SJSA1 (cell line): ENCODE measurements around the gene H1-8. TPM values are rescaled to one million over a fixed set of nuclear protein-coding genes. Genes with fewer than 3 reads are reported as not detected.

ENCODE experiments used
- DNase-seq, 2 experiments: peaks; one replicate each; pipeline ENCODE4 v3.0.0-alpha.2; 2015 to 2020; ENCODE audit warnings: low spot score in 2 of 2, low read depth in 1 of 2
- H3K27ac ChIP-seq: fragments of 250-450 bp; sonication (Bioruptor Pico); 2 replicates; pipeline ENCODE4 v1.5.1; 2020; ENCODE audit warnings: mild to moderate bottlenecking, moderate library complexity
- H3K27me3 ChIP-seq: fragments of 250-450 bp; sonication (Bioruptor Pico); replicated peaks from 2 replicates; pipeline ENCODE4 v1.5.1; 2020; ENCODE audit warnings: mild to moderate bottlenecking, moderate library complexity
- H3K36me3 ChIP-seq: fragments of 250-450 bp; sonication (Bioruptor Pico); 2 replicates; pipeline ENCODE4 v1.5.1; 2020; ENCODE audit warnings: mild to moderate bottlenecking
- H3K4me1 ChIP-seq: fragments of 250-450 bp; sonication (Bioruptor Pico); replicated peaks from 2 replicates; pipeline ENCODE4 v1.6.1; 2021; ENCODE audit warnings: mild to moderate bottlenecking
- H3K4me3 ChIP-seq: fragments of 250-450 bp; sonication (Bioruptor Pico); 2 replicates; pipeline ENCODE4 v1.5.1; 2020; ENCODE audit warnings: mild to moderate bottlenecking
- H3K9me3 ChIP-seq: fragments of 250-450 bp; sonication (Bioruptor Pico); replicated peaks from 2 replicates; pipeline ENCODE4 v1.5.1; 2020; ENCODE audit warnings: mild to moderate bottlenecking
- total RNA-seq: library from RNA; depleted of rRNA; stranded (reverse); fragments of >200 nt; shearing (Covaris generic); gene quantifications from 2 replicates; pipeline ENCODE4 v1.2.3, GENCODE V29; 2014

Gene H1-8
- total RNA-seq, 1 experiment from 2014 or later, result not detected

DNA sequence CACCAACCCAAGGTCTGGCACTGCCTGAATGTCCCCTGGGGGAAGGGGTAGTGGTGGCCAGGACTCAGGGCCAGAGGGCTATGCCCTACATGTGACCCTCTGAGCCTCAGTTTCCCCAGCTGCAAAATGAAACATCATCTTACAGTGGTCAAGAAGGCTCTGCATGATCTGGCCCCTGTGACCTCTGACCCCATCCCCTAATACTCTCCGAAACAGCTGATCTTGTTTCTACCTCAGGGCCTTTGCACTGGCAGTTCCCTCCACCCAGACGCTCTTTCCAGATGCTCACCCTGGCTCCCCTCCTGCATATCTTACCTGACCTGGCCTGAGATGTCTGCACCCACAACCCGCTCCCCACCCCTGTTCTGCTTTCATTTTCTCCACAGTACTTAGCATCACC, 41.7 kb downstream of the H1-8 start:
- Histone ChIP-seq H3K27ac (no peak overlapping the region), H3K36me3 (peaks cover 72% of the 10 kb centered on the region), H3K9me3 (no peaks in the 10 kb centered on the region), H3K4me3 (no peak overlapping the region), H3K4me1 (no peaks in the 10 kb centered on the region), H3K27me3 (no peaks in the 10 kb centered on the region)
- DNase-seq, result no peak

GRCh38 chr3:129585949-129586657, 43.1 kb downstream of the H1-8 start:
- peaks cover 4% of the 10 kb centered on the region; the same call in 1 of the 2 replicates for H3K4me1 ChIP-seq
- no peak overlapping the region for H3K4me3 ChIP-seq
- H3K36me3 ChIP-seq, result peaks cover 62% of the 10 kb centered on the region
- H3K27me3 ChIP-seq, result no peaks in the 10 kb centered on the region
- DNase-seq, result no peak
- no peaks in the 10 kb centered on the region for H3K9me3 ChIP-seq
- H3K27ac ChIP-seq, result no peak overlapping the region

- Histone ChIP-seq H3K27ac (no peak overlapping the region), H3K27me3 (no peaks in the 10 kb centered on the region)
- no peak for DNase-seq
Observed at GRCh38 chr3:129586746-129587430, 43.9 kb downstream of the H1-8 start.

GRCh38 chr3:129587566-129588210, 44.7 kb downstream of the H1-8 start:
- Histone ChIP-seq H3K36me3 (peaks cover 50% of the 10 kb centered on the region), H3K27ac (no peak overlapping the region), H3K27me3 (no peaks in the 10 kb centered on the region), H3K4me3 (no peak overlapping the region), H3K9me3 (no peaks in the 10 kb centered on the region), H3K4me1 (peaks cover 4% of the 10 kb centered on the region; the same call in 1 of the 2 replicates)
- no peak for DNase-seq

More at GRCh38 chr3:129586746-129587430, 43.9 kb downstream of the H1-8 start:
- no peaks in the 10 kb centered on the region for H3K9me3 ChIP-seq
- H3K4me1 ChIP-seq, result peaks cover 4% of the 10 kb centered on the region; the same call in 1 of the 2 replicates
- H3K4me3 ChIP-seq, result no peak overlapping the region
- H3K36me3 ChIP-seq, result peaks cover 56% of the 10 kb centered on the region

DNA sequence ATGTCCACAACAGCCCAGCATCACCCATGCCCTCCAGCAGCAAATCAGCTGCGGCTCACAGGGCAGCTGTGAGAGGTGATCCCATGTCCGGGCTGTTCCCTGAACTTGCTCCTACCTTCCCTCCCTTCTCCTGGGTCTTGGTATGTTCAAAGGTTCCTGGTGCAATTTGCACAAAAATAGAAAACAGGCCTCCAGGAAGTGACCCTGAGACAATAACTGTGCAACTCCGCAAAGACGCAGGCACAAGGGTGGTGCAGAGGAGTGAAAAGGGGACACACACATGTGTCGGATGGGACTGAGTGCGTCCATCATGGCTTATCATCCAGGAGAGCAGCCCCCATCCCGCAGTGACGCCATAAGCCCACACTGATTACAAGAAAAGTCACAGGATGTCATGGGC, 47.2 kb downstream of the H1-8 start:
- Histone ChIP-seq H3K9me3 (no peaks in the 10 kb centered on the region), H3K4me1 (peaks cover 4% of the 10 kb centered on the region), H3K27me3 (no peaks in the 10 kb centered on the region), H3K27ac (no peak overlapping the region), H3K4me3 (no peak overlapping the region), H3K36me3 (peaks cover 32% of the 10 kb centered on the region)
- no peak for DNase-seq

- Histone ChIP-seq H3K4me1 (peaks cover 21% of the 10 kb centered on the region), H3K27me3 (no peaks in the 10 kb centered on the region), H3K27ac (no peak overlapping the region), H3K36me3 (peaks cover 25% of the 10 kb centered on the region), H3K4me3 (no peak overlapping the region), H3K9me3 (no peaks in the 10 kb centered on the region)
- no peak for DNase-seq
Observed at GRCh38 chr3:129591932-129592331, 49.0 kb downstream of the H1-8 start.

- H3K9me3 ChIP-seq, result no peaks in the 10 kb centered on the region
- no peaks in the 10 kb centered on the region for H3K27me3 ChIP-seq
- H3K36me3 ChIP-seq, result peaks cover 28% of the 10 kb centered on the region
- no peak overlapping the region for H3K4me3 ChIP-seq
- H3K27ac ChIP-seq, result no peak overlapping the region
- peaks cover 27% of the 10 kb centered on the region for H3K4me1 ChIP-seq
- no peak for DNase-seq
Observed at GRCh38 chr3:129592381-129593131, 49.6 kb downstream of the H1-8 start.

GRCh38 chr3:129593230-129593594, 50.2 kb downstream of the H1-8 start:
- no peak for DNase-seq
- Histone ChIP-seq H3K4me1 (peaks cover 33% of the 10 kb centered on the region), H3K9me3 (no peaks in the 10 kb centered on the region), H3K36me3 (peaks cover 28% of the 10 kb centered on the region), H3K27me3 (no peaks in the 10 kb centered on the region), H3K27ac (no peak overlapping the region), H3K4me3 (no peak overlapping the region)

GRCh38 chr3:129593595-129594339, 50.8 kb downstream of the H1-8 start:
- Histone ChIP-seq H3K27ac (no peak overlapping the region), H3K4me1 (peaks cover 39% of the 10 kb centered on the region), H3K27me3 (no peaks in the 10 kb centered on the region), H3K4me3 (no peak overlapping the region), H3K9me3 (no peaks in the 10 kb centered on the region), H3K36me3 (peaks cover 28% of the 10 kb centered on the region)
- DNase-seq, result no peak

- peaks cover 45% of the 10 kb centered on the region for H3K4me1 ChIP-seq
- peaks cover 31% of the 10 kb centered on the region for H3K36me3 ChIP-seq
- no peak overlapping the region for H3K4me3 ChIP-seq
- no peaks in the 10 kb centered on the region for H3K27me3 ChIP-seq
- H3K9me3 ChIP-seq, result no peaks in the 10 kb centered on the region
- DNase-seq, result no peak
- H3K27ac ChIP-seq, result no peak overlapping the region
Observed at GRCh38 chr3:129594409-129594808, 51.4 kb downstream of the H1-8 start.

DNA sequence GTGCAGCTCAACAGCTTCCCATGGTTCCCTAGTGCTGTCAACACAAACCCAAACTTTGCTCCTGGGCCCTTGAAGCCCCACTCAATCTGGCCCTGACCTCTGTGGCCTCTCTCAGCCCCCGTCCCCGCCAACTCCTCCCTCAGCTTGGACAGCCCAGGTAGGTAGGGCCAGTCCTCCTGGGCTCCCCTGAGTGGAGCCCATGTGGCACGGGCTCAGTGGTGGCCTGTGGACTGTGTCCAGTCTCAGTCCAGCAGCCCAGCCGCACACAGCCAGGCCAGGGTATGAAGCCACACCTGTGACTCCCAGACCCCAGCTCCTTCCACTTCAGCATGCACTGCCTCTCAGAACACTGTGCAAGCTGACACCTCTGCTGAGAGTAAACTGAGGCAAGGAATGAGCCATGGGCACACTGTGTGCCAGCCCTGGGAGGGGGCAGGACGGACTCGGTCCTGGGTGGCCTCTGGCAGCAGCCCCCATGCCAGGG, 52.0 kb downstream of the H1-8 start:
- Histone ChIP-seq H3K27ac (0 out of 2 replicates have a peak overlapping the region, but pooled peaks have one; percentile 75), H3K4me1 (peaks cover 51% of the 10 kb centered on the region), H3K27me3 (no peaks in the 10 kb centered on the region), H3K36me3 (peaks cover 31% of the 10 kb centered on the region), H3K4me3 (no peak overlapping the region), H3K9me3 (no peaks in the 10 kb centered on the region)
- no peak for DNase-seq

DNA sequence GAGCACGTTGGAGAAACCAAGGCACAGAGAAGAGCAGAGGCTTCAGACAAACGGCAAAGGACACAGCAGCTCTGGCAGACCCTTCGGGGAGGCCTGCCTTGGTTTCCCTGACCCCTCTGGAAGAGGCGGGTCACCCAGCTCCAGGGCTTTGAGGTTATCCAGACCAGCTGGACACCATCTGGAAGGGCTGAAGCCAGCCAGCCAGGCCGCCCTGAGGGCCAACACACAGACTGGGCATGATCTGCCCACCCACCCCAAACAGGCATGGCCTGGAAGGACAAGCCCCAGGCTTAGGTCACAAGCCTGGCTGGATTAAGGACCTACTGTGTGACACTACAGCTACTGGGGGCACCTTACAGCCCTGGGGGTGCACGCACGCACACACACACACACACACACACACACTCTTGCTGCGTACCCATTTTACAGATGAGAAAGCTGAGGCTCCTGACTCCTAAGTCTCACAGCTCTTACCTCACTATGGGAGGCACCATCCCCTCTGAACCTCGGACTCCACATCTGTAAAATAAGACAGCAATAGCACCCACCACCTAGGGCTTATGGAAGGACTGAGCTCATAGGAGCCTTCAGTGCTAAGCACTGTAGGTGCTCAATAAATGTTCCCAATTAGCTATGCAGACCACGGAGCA, 52.7 kb downstream of the H1-8 start:
- H3K27ac ChIP-seq, result peak overlapping the region; percentile 75
- no peak overlapping the region for H3K4me3 ChIP-seq
- H3K4me1 ChIP-seq, result peaks cover 54% of the 10 kb centered on the region
- DNase-seq, result no peak
- no peaks in the 10 kb centered on the region for H3K9me3 ChIP-seq
- peaks cover 31% of the 10 kb centered on the region for H3K36me3 ChIP-seq
- no peaks in the 10 kb centered on the region for H3K27me3 ChIP-seq
